NCI-H2227 treated with DMSO at 0.1 percent for 48 hours (cell line): Measurements from ENCODE around the gene PTK6.
"Not testable (repeated sequence)": the region's sequence is repeated elsewhere in the genome, so short reads cannot be mapped to it uniquely, and the experiment has no call there.

Experiments
- DNase-seq: peaks from one replicate; lab custom pipeline; 2025; lab: John Stamatoyannopoulos, UW

PTK6 gene

DNA sequence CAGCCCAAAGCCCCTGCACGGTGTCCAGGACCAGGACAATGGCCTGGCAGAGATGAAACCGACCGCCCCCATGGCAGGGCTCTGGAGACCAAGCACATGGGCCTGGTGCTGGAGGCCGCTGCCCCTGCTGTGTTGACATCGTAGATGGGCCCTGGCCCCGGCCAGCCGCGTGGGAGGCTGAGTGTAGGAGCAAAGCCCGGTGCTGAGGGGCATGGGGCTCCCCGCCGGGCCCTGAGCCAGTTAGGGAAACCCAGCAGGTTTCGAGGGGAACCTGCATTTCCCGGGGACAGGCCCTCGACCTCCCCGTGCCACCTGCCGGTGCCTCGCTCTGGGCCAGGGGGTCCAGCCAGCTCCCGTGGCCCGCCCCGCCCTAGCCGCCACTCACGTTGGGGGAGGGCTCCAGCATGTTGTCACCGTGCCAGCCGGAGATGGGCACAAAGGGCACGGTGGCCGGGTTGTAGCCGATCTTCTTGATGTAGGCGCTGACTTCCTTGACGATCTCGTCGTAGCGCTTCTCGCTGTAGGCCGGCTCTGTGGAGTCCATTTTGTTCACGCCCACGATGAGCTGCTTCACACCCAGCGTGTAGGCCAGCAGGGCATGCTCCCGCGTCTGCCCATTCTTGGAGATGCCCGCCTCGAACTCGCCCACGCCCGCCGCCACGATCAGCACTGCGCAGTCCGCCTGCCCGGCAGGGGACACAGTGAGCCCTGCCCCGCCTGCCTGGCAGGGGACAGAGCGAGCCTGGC is 42.6 kb downstream of the PTK6 start:
- DNase-seq = no peak

- DNase-seq = no peak
These were observed 43.1 kb downstream of the PTK6 start for GRCh38 chr20:63494084-63494419.

GRCh38 chr20:63493563-63494020 is 43.6 kb downstream of the PTK6 start:
- DNase-seq = no peak

DNA sequence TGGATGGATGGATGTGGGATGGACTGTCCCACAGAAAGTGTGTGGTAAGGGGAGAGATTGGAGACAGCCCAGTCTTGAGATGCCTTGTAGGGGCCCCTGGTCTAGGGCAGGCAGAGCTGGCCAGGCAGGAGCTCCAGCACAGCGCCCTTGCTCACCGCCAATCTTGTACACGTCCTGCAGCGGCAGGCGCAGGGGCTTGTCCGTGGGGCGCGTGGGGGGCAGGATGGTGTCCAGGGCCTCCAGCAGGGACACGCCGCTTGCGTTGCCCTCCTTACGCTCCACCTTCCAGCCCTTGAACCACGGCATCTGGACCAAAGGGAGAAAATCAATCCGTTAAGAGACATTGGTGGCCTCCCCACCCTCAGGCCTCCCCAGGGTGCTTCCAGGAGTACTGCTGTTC is 44.2 kb downstream of the PTK6 start:
- DNase-seq = no peak

- no peak for DNase-seq
These were observed 44.7 kb downstream of the PTK6 start for GRCh38 chr20:63492518-63492917.

DNA sequence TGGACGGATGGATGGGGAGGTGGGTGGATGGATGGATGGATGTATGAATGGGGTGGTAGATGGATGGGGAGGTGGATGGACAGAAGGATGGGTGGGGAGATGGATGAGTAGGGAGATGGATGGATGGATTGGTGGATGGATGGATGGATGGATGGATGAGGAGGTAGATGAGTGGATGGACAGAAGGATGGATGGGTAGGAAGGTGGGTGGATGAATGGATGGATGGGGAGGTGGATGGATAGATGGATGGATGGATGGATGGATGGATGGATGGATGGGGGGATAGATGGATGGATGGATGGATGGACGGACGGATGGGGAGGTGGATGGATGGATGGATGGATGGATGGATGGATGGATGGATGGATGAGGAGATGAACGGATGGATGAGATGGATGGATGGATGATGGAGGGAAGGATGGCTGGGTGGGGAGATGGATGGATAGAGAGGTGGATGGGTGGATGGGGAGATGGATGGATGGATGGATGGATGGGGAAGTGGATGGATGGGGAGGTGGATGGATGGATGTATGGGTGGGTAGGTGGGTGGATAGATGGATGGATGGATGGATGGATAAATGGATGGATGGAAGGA is 45.4 kb downstream of the PTK6 start:
- no peak for DNase-seq

GRCh38 chr20:63491078-63491477 is 46.1 kb downstream of the PTK6 start:
- no peak for DNase-seq

- no peak for DNase-seq
These were observed 46.8 kb downstream of the PTK6 start for GRCh38 chr20:63490416-63490815.

- no peak for DNase-seq
These were observed 48.6 kb downstream of the PTK6 start for GRCh38 chr20:63488315-63489251.

- DNase-seq = no peak
These were observed 49.4 kb downstream of the PTK6 start for GRCh38 chr20:63487781-63488241.

- no peak for DNase-seq
These were observed 49.9 kb downstream of the PTK6 start for GRCh38 chr20:63487116-63487764.

GRCh38 chr20:63486300-63486855 is 50.8 kb downstream of the PTK6 start:
- no peak for DNase-seq

- no peak for DNase-seq
These were observed 52.3 kb downstream of the PTK6 start for GRCh38 chr20:63484651-63485403.

DNA sequence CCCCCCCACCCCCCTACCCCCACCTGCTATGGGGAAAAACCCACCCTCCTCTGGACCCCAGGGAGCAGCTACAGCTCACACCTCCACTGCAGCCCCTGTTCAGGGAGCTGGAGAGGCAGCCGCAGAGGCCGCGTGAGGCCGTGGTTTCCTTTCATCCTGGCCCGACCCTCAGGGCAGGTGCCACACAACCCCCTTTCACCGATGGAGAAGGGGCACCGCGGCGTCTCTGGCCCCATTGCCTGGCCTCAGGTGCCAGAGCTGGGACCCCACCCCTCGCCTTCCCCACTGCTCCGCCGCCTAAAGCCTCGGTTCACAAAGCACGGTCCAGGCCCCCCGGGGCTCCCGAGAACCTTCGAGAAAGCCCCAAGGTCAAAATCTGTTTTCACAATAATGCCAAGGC is 52.9 kb downstream of the PTK6 start:
- no peak for DNase-seq

DNA sequence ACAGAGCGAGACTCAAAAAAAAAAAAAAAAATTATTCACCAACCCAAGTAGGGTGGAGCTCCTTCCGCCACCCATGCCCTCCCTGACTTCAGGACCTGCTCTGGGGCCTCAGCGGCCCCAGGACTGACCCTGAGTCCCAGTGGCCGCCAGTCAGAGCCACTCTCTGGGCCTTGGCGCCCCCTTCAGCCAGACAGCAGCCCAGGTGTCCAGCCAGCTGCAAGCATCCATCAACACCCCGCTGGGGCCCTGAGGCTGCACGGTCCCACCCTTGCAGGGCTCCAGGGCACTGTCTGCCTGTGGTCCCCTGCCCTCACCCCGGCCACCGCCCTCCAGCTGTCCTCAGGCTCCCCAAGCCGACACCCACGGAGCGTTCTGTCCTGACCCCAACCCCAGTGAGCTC is 53.3 kb downstream of the PTK6 start:
- DNase-seq = no peak

GRCh38 chr20:63482021-63482587 is 55.1 kb downstream of the PTK6 start:
- no peak for DNase-seq

DNA sequence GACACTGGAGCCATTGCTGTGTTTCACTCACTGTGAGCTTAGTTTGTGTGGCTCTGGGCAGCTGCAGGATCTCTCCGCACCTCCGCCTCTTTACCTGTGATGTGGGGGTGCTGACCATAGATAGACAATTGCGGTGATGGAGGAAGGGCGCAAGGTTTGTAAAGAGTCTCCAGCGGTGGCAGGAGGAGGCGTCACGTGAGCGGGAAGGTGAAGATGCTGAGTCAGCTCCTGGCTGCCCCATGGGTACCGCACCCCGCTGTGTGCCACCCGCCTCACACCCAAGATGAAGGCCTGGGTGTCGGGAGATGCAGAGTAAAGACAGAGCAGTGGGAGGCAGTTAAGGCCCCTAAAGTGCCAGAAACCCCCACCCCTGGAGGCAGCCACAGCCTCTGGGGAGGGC is 55.7 kb downstream of the PTK6 start:
- no peak for DNase-seq

DNA sequence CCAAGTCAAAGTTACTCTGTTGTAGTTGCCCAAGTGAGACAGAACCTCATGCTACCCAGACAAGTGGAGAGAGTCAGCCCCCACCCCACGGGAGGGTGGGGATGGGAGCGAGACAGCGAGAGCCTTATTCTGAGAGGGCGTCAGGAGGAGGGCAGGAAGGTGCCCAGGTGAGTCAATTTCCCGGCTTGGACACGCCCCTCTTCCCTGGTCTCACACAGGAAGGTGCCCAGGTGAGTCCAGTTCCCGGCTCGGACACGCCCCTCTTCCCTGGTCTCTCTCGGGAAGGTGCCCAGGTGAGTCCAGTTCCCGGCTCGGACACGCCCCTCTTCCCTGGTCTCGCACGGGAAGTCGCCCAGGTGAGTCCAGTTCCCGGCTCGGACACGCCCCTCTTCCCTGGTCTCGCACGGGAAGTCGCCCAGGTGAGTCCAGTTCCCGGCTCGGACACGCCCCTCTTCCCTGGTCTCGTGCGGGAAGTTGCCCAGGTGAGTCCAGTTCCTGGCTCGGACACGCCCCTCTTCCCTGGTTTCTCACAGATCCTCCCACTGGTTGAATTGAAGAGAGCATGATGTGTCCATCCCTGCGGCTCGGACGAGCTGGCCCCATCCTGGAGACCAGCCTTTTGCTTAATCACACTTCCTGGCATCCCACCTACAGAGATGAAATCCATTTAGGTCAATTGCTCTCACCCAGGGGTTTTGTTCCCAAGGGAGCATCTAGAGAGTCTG is 57.3 kb downstream of the PTK6 start:
- not testable (repeated sequence) for DNase-seq

DNA sequence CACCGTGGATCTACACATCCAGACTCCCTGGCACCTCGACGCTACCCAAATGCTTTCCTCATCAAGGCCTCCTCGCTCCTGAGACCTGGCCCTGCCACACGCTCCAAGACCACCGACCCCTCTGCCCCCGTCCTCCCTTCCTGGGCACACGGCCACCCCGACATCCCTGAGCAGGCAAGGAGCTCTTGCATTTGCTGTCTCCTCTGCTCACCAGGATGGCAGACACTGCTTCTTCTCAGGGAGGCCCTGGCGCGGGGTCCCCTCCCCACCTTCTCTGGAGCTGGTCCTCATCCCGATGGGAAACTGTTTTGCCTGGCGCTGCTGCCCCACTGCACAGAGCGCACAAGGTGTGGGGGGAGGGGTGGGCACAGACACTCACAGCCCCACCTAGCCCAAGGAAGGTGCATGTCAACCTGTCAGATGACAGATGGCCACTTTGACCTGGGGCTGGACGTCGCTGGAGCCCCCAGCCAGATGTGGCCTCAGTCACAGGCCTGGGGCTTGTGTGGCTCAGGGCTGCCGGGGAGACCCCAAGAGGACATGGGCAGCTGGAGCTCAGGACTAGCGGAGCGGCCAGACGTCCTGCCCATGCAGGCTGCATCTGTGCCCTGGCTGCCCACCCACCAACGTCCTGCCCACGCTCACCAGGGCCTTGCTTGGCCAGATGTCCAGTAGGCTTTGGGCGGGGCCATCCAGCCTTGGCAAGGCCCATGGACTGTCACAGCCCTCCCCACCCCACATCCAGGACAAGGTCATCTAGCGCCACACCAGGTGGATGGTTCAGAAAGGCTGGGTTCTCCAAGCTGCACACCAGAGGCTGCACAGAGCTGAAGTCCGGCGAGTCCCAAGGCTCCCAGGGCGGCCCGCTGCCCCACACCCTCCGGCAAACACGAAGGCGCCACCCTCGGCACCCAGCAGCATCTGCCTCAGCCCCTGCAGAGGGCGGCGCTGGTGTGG is 58.6 kb downstream of the PTK6 start:
- no peak for DNase-seq
